ENCODE results near the gene ST8SIA6. TPM values are rescaled to one million over a fixed set of nuclear protein-coding genes. Genes with fewer than 3 reads are reported as not detected.

The ST8SIA6 gene
- total and polyA plus RNA-seq, 9 of the 15 experiments (the other 6 are each of a cell fraction or from before 2014, with no cell fraction given), result 0.69 to 6.7 (median 5.0) TPM

DNA sequence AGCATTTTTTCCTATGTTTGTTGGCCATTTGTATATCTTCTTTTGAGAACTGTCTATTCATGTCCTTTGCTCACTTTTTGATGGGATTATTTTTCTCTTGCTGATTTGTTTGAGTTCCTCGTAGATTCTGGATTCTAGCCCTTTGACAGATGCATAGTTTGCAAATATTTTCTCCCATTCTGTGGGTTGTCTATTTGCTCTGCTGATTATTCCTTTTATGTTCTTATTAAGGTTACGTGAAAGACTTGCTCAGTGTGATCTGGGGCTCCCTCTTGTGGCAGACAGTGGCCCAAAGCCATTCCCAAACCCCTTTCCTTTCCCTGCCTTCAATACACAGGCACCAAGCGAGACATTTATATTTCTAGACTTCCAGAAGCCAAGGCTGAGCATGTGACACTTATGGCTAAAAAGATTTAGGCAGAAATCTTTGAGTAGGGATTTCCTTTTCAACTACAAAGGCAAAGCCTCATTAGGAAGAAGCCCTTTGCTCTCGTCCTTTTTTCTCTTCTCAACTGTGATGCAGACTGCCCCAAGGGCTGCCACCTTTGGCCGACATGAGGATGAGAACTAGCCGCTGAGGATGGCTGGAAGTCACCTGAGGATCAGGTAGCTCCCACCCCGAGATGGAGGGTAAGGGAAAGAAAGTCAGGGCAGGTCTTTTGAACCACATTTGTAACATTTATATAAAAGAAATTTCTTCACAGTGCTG is 23.6 kb downstream of the ST8SIA6 start:
- FAIRE-seq, result peak; percentile 87
- H4K20me1 ChIP-seq (replicated peaks; ENCODE audit: control insufficient read depth, insufficient read depth, low read length), result no peaks in the 10 kb centered on the region
- peak; percentile 48 for ATAC-seq
- POLR2A ChIA-PET, result interaction anchor here (1.5 kb wide), 1 partner anchor 12 kb away, joined by 4 read pairs; no protein-coding TSS in a partner anchor
- peaks cover 13% of the 10 kb centered on the region; the same call in 1 of the 3 replicates for H3K79me2 ChIP-seq (ENCODE audit: control insufficient read depth, insufficient read depth, low read length)
- intact Hi-C loops (cut with micrococcal nuclease) (loop anchor here (1.0 to 5.0 kb wide), 4 partner anchors 22 to 166 kb away; no protein-coding TSS in a partner anchor), in situ Hi-C loops (cut with MboI) (no loop called here)
- H3K27me3 ChIP-seq (ENCODE audit: control insufficient read depth in 2 of 2, insufficient read depth in 2 of 2, low read length in 2 of 2), result no peaks in the 10 kb centered on the region
- H3K4me2 ChIP-seq (ENCODE audit: insufficient read depth, low read length), result peak overlapping the region; percentile 29
- BruUV-seq (replicated peaks), result no TSS peak
- peak overlapping the region; percentile 70 for H2AFZ ChIP-seq (ENCODE audit: low read depth, low read length)
- peak overlapping the region in 1 of 2 experiments; percentile 1; a peak in 1 of 4 replicates for H3K9ac ChIP-seq (ENCODE audit: insufficient read depth in 1 of 2, low read depth in 2 of 2, low read length in 2 of 2)
- H3K27ac ChIP-seq (ENCODE audit: extremely low read depth, low read depth, low read length), result peak overlapping the region; percentile 27
- 9% methylated on average over 7 of the region's 7 CpGs for WGBS (ENCODE audit: insufficient coverage, low coverage, missing lambda C conversion rate)
- CTCF ChIA-PET (ENCODE audit: low intra/inter-chr PET ratio), result interaction anchor here (1.1 kb wide), 2 partner anchors 140 to 147 kb away, joined by 3 to 4 read pairs; no protein-coding TSS in a partner anchor
- peaks cover 43 to 77% of the 10 kb centered on the region in 2 experiments for H3K4me1 ChIP-seq (replicated peaks in 1 of 2; ENCODE audit: control insufficient read depth in 2 of 2, insufficient read depth in 2 of 2, low read length in 2 of 2)
- peaks cover 3% of the 10 kb centered on the region; the same call in 1 of the 3 replicates for H3K36me3 ChIP-seq (ENCODE audit: control insufficient read depth, insufficient read depth, low read length)
- DNase-seq (ENCODE audit: extremely low read depth in 1 of 4, low spot score in 3 of 4), result peak; percentile 51 to 89 (median 58)
- H3K9me3 ChIP-seq (replicated peaks; ENCODE audit: control insufficient read depth, insufficient read depth, low read depth, low read length), result no peaks in the 10 kb centered on the region
- H3K4me3 ChIP-seq, result no peak overlapping the region
- no peaks in the 10 kb centered on the region for H3K9me1 ChIP-seq (ENCODE audit: control insufficient read depth, insufficient read depth, low read length)
- TF ChIP-seq NFRKB (IDR thresholded peaks at IDR 0.05; ENCODE audit: low read depth) (peak; percentile 67), ZC3H8 (IDR thresholded peaks at IDR 0.05) (no peak), ATF1 (CRISPR knock-in tag; IDR thresholded peaks at IDR 0.05) (no peak), ATF1 (tag; IDR thresholded peaks at IDR 0.05) (peak; percentile 42), MAZ (CRISPR knock-in tag; conservative IDR thresholded peaks at IDR 0.05 in 1 of 2, IDR thresholded peaks at IDR 0.05 in 1 of 2) (0 out of 4 replicates have a peak, but pooled peaks of 1 of the 2 experiments have one; percentile 21), NBN (IDR thresholded peaks at IDR 0.05; ENCODE audit: low read depth) (0 out of 2 replicates have a peak, but pooled peaks have one; percentile 46), NFE2 (IDR thresholded peaks at IDR 0.05; ENCODE audit: low read depth) (no peak), RAD21 (CRISPR knock-in tag; conservative IDR thresholded peaks at IDR 0.05 in 1 of 2, IDR thresholded peaks at IDR 0.05 in 1 of 2) (peak; percentile 87 to 91), SMC3 (conservative IDR thresholded peaks at IDR 0.05; ENCODE audit: insufficient read depth, low read depth, low read length) (peak; percentile 76), CHAMP1 (IDR thresholded peaks at IDR 0.05) (peak; percentile 68), IRF2 (CRISPR knock-in tag; IDR thresholded peaks at IDR 0.05) (no peak), NCOA1 (IDR thresholded peaks at IDR 0.05; ENCODE audit: low read depth) (0 out of 2 replicates have a peak, but pooled peaks have one; percentile 17), PPARD (CRISPR knock-in tag; IDR thresholded peaks at IDR 0.05) (no peak), C11orf30 (IDR thresholded peaks at IDR 0.05; ENCODE audit: low read depth) (peak; percentile 37; the same call in 1 of the 2 replicates), CXXC5 (CRISPR knock-in tag; IDR thresholded peaks at IDR 0.05) (peak; percentile 54; the same call in 1 of the 2 replicates), THRAP3 (IDR thresholded peaks at IDR 0.05; ENCODE audit: borderline replicate concordance) (peak; percentile 58; the same call in 1 of the 2 replicates), TBL1XR1 (IDR thresholded peaks at IDR 0.05; ENCODE audit: low read length in 2 of 2) (peak in 1 of 2 experiments; percentile 70; a peak in 2 of 4 replicates), NCOA6 (IDR thresholded peaks at IDR 0.05) (no peak), MIER1 (IDR thresholded peaks at IDR 0.05; ENCODE audit: low read depth) (peak; percentile 36; the same call in 1 of the 2 replicates)
- TF ChIP-seq, protein P1, sequence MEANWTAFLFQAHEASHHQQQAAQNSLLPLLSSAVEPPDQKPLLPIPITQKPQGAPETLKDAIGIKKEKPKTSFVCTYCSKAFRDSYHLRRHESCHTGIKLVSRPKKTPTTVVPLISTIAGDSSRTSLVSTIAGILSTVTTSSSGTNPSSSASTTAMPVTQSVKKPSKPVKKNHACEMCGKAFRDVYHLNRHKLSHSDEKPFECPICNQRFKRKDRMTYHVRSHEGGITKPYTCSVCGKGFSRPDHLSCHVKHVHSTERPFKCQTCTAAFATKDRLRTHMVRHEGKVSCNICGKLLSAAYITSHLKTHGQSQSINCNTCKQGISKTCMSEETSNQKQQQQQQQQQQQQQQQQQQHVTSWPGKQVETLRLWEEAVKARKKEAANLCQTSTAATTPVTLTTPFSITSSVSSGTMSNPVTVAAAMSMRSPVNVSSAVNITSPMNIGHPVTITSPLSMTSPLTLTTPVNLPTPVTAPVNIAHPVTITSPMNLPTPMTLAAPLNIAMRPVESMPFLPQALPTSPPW (CRISPR knock-in tag; IDR thresholded peaks at IDR 0.05), result 0 out of 2 replicates have a peak, but pooled peaks have one; percentile 23

All from K562 (cell line).